ENCODE results near the gene SIGLEC9.

DNA sequence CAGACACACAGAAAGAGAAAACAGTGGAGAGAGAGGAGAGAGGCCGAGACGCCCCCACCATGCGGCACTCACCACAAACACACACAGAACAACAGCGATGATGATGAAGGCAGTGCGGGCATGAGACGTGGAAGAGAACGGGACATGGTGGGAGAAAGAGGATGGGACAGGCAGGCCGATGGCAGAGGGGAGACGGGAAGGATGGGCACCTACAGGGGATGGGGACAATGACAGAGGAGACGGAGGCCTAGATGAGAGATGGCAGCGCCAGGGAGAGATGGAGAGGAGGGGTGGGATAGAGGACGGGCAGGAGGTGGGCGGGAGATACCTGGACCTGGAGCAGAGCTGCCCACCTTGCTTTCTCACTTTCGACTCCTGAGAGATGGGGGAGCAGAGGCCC lies 40.9 kb upstream of the SIGLEC9 start:
- no peak for TF ChIP-seq YY1 (IDR thresholded peaks at IDR 0.05; ENCODE audit: insufficient read depth, insufficient read length)
- TF ChIP-seq ZNF274 (IDR thresholded peaks at IDR 0.05; ENCODE audit: low read depth, low read length), result no peak
- no peak for TF ChIP-seq SUZ12 (IDR thresholded peaks at IDR 0.05; ENCODE audit: extremely low read depth, insufficient read depth, insufficient read length)
